Omental fat pad (tissue), 4 donors: ENCODE data around the gene DIS3. TPM values are rescaled to one million over a fixed set of nuclear protein-coding genes. Genes with fewer than 3 reads are reported as not detected.
"Not testable (repeated sequence)": the region's sequence is repeated elsewhere in the genome, so short reads cannot be mapped to it uniquely, and the experiment has no call there.

Experiments used
- ATAC-seq: fragments of 150-250 bp; one replicate; pipeline ENCODE4 v1.9.1; 2016; ENCODE audit warnings: mild to moderate bottlenecking, moderate library complexity; ENCODE audit not compliant: low FRiP score
- DNase-seq: peaks from one replicate; pipeline ENCODE4 v3.0.0-alpha.2; 2019; ENCODE audit warnings: low spot score
- small RNA-seq: library from RNA; depleted of rRNA; stranded (forward); fragments of <200 nt; gene quantifications from one replicate; pipeline ENCODE3, GENCODE V24; 2016
- total RNA-seq, 4 donors: library from RNA; depleted of rRNA; stranded (reverse); fragments of >200 nt; gene quantifications; one replicate each; pipeline ENCODE4 v1.1.0, GENCODE V29; 2016
- TF ChIP-seq, protein P1 (sequence below), 3 donors: fragments of 450-650 bp; IDR thresholded peaks; one replicate each; pipeline ENCODE4 v1.5.1; 2016 to 2017; ENCODE audit warnings: antibody characterized with exemption in 3 of 3, mild to moderate bottlenecking in 3 of 3, moderate library complexity in 2 of 3

Gene DIS3
- total RNA-seq, 4 donors from 2014 or later: 22.9 to 42.0 (median 24.8) TPM

DNA sequence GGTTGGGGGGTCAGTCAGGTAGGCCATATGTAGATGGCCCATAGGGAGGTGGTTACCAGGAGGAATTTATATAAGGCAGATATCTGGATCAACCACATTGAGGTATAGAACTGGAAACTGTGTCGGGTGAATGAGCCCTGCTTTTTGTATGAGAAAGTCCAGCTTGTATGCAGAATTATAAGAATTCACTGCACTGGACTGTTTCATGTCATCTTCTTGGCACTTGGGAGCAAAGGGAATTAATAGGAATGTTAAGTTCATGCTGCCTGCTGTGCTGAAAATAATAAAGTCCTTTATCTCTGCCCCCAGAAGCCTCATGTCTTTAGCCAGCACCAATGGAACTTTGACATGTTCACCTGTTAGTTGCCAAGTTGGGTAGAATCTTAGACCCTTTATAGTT, 41.7 kb downstream of the DIS3 start:
- no peak for ATAC-seq
- no peak for DNase-seq
- TF ChIP-seq, protein P1, sequence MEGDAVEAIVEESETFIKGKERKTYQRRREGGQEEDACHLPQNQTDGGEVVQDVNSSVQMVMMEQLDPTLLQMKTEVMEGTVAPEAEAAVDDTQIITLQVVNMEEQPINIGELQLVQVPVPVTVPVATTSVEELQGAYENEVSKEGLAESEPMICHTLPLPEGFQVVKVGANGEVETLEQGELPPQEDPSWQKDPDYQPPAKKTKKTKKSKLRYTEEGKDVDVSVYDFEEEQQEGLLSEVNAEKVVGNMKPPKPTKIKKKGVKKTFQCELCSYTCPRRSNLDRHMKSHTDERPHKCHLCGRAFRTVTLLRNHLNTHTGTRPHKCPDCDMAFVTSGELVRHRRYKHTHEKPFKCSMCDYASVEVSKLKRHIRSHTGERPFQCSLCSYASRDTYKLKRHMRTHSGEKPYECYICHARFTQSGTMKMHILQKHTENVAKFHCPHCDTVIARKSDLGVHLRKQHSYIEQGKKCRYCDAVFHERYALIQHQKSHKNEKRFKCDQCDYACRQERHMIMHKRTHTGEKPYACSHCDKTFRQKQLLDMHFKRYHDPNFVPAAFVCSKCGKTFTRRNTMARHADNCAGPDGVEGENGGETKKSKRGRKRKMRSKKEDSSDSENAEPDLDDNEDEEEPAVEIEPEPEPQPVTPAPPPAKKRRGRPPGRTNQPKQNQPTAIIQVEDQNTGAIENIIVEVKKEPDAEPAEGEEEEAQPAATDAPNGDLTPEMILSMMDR (IDR thresholded peaks at IDR 0.05): no peak

DNA sequence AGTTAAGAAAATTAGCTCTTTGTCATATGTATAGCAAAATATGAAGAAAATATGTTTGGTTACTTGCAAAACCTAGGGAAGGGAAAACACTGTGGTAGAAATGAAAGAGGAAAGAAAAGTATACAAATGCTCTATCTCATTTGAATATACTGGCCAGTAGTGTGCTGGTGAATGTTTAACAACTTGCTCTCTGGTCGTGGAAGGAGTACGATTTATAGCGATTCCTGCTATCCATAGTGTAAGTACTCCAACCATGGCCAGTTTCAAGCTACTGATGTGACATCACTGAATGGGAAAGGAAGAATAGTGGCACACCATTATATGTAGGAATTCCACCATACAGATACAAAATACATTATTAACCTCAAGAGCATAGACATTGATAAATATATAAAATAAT, 44.7 kb downstream of the DIS3 start:
- ATAC-seq (no peak), DNase-seq (no peak)
- TF ChIP-seq, protein P1 (IDR thresholded peaks at IDR 0.05): no peak

DNA sequence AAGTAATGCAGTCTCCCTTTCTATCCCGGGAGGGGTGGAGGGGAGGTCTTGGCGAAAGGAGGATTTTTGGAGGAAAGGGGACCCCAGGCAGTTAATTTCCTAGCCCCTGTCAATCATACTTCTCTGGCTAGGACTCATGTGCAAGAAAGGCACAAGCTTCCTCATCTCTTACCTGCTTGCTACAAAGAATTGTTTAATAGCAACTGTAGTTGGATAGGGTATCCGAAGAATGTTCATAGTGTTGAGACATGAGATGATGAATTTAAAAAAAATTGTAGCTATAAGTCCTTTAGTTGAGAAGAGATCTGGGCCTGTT, 53.5 kb downstream of the DIS3 start:
- ATAC-seq: no peak
- TF ChIP-seq, protein P1 (IDR thresholded peaks at IDR 0.05): no peak

GRCh38 chr13:72727417-72728289, 54.0 kb downstream of the DIS3 start, which contains the start of the genes BORA and MZT1:
BORA (plus strand) TSS chr13:72727923; CDS start chr13:72728941, 1,018 bp downstream.
MZT1 (minus strand) TSS chr13:72727629; CDS start chr13:72727602, 27 bp downstream.
- TF ChIP-seq, protein P1 (IDR thresholded peaks at IDR 0.05): no peak
- DNase-seq (peak; percentile 86), ATAC-seq (peak; percentile 99)

More for the DNA sequence above, 53.5 kb downstream of the DIS3 start:
- no peak for DNase-seq

DNA sequence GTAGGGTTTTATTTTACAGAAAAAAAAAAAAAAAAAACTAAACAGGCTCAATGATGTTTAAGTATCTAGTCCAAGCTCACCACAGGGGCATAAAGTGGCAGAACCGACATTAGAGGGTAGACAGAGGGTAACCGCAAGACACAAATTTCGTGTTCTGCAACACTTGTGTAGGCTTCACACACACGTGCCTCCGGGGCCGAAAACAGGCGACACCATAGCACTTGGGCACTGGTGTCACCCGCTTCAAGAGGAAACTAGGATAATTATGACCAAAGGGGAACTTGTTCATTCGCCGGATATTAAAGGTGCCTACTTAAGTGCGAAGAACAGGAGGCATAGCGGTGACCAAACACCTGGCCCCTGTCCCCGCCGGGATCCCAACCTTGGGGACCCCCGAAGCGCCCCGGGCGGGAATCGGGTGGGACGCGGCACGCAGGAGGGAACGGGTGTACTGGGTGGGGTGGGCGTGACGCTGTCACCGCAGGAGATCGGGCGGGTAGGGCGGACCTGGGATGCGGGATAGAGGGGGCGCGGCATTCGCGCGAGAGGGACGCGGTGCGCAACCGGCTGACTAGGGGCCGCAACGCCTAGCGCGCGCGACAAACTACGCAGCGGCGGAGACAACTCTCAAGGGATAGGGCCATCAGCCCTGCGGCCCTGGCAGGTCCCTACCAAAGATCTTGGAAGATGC, 54.8 kb downstream of the DIS3 start:
- TF ChIP-seq, protein P1 (IDR thresholded peaks at IDR 0.05): no peak
- ATAC-seq: peak; percentile 29
- no peak for DNase-seq

DNA sequence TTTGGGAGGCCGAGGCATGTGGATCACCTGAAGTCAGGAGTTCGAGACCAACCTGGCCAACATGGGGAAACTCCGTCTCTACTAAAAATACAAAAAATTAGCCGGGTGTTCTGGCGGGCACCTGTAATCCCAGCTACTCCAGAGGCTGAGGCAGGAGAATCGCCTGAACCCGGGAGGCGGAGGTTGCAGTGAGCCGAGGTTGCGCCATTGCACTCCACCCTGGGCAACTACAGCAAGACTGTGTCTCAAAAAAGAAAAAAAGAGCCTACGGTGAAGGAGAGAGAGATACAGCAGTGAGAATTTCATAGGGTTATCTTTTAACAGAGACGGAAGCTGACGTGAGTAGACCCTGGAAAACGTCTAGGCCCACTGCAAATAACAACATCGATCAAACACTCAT, 55.5 kb downstream of the DIS3 start:
- ATAC-seq, DNase-seq: not testable (repeated sequence)

- DNase-seq (no peak), ATAC-seq (no peak)
- TF ChIP-seq, protein P1 (IDR thresholded peaks at IDR 0.05): no peak
Observed at GRCh38 chr13:72716776-72717175, 64.9 kb downstream of the DIS3 start.

Small RNA genes lying within 50 kb of the gene (small RNA-seq; reads per million reads assigned to genes)
- not detected for gene RNU6-80P

Other genes with a start within 250 kb of the DIS3 start
- 1 to 10 TPM; 4.2 to 5.8 (median 5.2) TPM for gene MZT1, start 54.3 kb downstream of the DIS3 start, total RNA-seq
- gene BORA, start 54.0 kb downstream of the DIS3 start, total RNA-seq: 1 to 10 TPM; 2.0 to 4.6 (median 3.9) TPM
- gene PIBF1, start 233 bp upstream of the DIS3 start, total RNA-seq: 10 to 100 TPM; 12.0 to 25.2 (median 14.8) TPM